ENCODE data around the gene NOL3. TPM values are rescaled to one million over a fixed set of nuclear protein-coding genes. Genes with fewer than 3 reads are reported as not detected.

NOL3 gene
- total RNA-seq, 4 donors from 2014 or later = 77.5 to 231 (median 173) TPM

- ATAC-seq = no peak
- DNase-seq = no peak
- Histone ChIP-seq H3K27ac (no peak overlapping the region), H3K27me3 (no peaks in the 10 kb centered on the region), H3K9me3 (no peaks in the 10 kb centered on the region), H3K4me1 (peaks cover 0 to 7% of the 10 kb centered on the region in 2 donors), H3K4me3 (no peak overlapping the region), H3K36me3 (peaks cover 0 to 94% of the 10 kb centered on the region in 2 donors)
- intact Hi-C loops (cut with DNase I; ENCODE audit: low total_unique reads) = no loop called here
- TF ChIP-seq POLR2A (IDR thresholded peaks at IDR 0.05) = no peak
- no peak for TF ChIP-seq CTCF (IDR thresholded peaks at IDR 0.05 in 4 of 5, conservative IDR thresholded peaks at IDR 0.05 in 1 of 5)
- in situ Hi-C loops (cut with MboI; ENCODE audit: low sequenced_read_pairs in 4 of 4) = no loop called here
Observed at GRCh38 chr16:67137605-67138004, 32.7 kb upstream of the NOL3 start.

- no peaks in the 10 kb centered on the region for H3K9me3 ChIP-seq
- no peaks in the 10 kb centered on the region for H3K27me3 ChIP-seq
- intact Hi-C loops (cut with DNase I; ENCODE audit: low total_unique reads) (loop anchor here (5.0 kb wide), 1 partner anchor 59 kb away; no protein-coding TSS in a partner anchor), in situ Hi-C loops (cut with MboI; ENCODE audit: low sequenced_read_pairs in 4 of 4) (no loop called here)
- H3K4me1 ChIP-seq = peaks cover 0 to 7% of the 10 kb centered on the region in 2 donors
- TF ChIP-seq CTCF (IDR thresholded peaks at IDR 0.05 in 4 of 5, conservative IDR thresholded peaks at IDR 0.05 in 1 of 5) (no peak), POLR2A (IDR thresholded peaks at IDR 0.05) (no peak)
- peak overlapping the region; percentile 12 to 50 (median 32) for H3K27ac ChIP-seq
- ATAC-seq (peak; percentile 20 to 29), DNase-seq (peak in 1 of 2 donors; percentile 65)
- H3K36me3 ChIP-seq = peaks cover 0 to 95% of the 10 kb centered on the region in 2 donors
- no peak overlapping the region for H3K4me3 ChIP-seq
Observed at GRCh38 chr16:67141391-67141790, 28.9 kb upstream of the NOL3 start.

GRCh38 chr16:67142342-67142741 is 28.0 kb upstream of the NOL3 start:
- Histone ChIP-seq H3K27me3 (no peaks in the 10 kb centered on the region), H3K4me1 (peaks cover 0 to 7% of the 10 kb centered on the region in 2 donors), H3K4me3 (no peak overlapping the region), H3K27ac (no peak overlapping the region), H3K9me3 (no peaks in the 10 kb centered on the region), H3K36me3 (peaks cover 0 to 95% of the 10 kb centered on the region in 2 donors)
- intact Hi-C loops (cut with DNase I; ENCODE audit: low total_unique reads) = loop anchor here (5.0 kb wide), 1 partner anchor 60 kb away; no protein-coding TSS in a partner anchor
- TF ChIP-seq CTCF (IDR thresholded peaks at IDR 0.05 in 4 of 5, conservative IDR thresholded peaks at IDR 0.05 in 1 of 5) (no peak), POLR2A (IDR thresholded peaks at IDR 0.05) (no peak)
- DNase-seq (no peak), ATAC-seq (no peak)
- in situ Hi-C loops (cut with MboI; ENCODE audit: low sequenced_read_pairs in 4 of 4) = no loop called here

GRCh38 chr16:67144943-67145342 is 25.4 kb upstream of the NOL3 start:
- no peak for ATAC-seq
- H3K4me3 ChIP-seq = no peak overlapping the region
- intact Hi-C loops (cut with DNase I; ENCODE audit: low total_unique reads) (loop anchor here (5.0 kb wide), 1 partner anchor 63 kb away; no protein-coding TSS in a partner anchor), in situ Hi-C loops (cut with MboI; ENCODE audit: low sequenced_read_pairs in 4 of 4) (no loop called here)
- H3K27me3 ChIP-seq = peaks cover 0 to 5% (median 0%) of the 10 kb centered on the region in 3 donors
- no peak for TF ChIP-seq POLR2A (IDR thresholded peaks at IDR 0.05)
- no peak for TF ChIP-seq CTCF (IDR thresholded peaks at IDR 0.05 in 4 of 5, conservative IDR thresholded peaks at IDR 0.05 in 1 of 5)
- H3K36me3 ChIP-seq = peaks cover 0 to 89% of the 10 kb centered on the region in 2 donors
- H3K4me1 ChIP-seq = peaks cover 0 to 7% of the 10 kb centered on the region in 2 donors
- H3K9me3 ChIP-seq = no peaks in the 10 kb centered on the region
- DNase-seq = no peak
- no peak overlapping the region for H3K27ac ChIP-seq

- intact Hi-C loops (cut with DNase I; ENCODE audit: low total_unique reads) = no loop called here
- Histone ChIP-seq H3K27me3 (peaks cover 1 to 10% (median 4%) of the 10 kb centered on the region in 3 donors), H3K4me3 (no peak overlapping the region), H3K27ac (no peak overlapping the region), H3K9me3 (no peaks in the 10 kb centered on the region), H3K4me1 (peaks cover 0 to 8% of the 10 kb centered on the region in 2 donors), H3K36me3 (peaks cover 0 to 81% of the 10 kb centered on the region in 2 donors)
- ATAC-seq (no peak), DNase-seq (no peak)
- TF ChIP-seq POLR2A (IDR thresholded peaks at IDR 0.05) = no peak
- in situ Hi-C loops (cut with MboI; ENCODE audit: low sequenced_read_pairs in 4 of 4) = no loop called here
Observed at GRCh38 chr16:67145746-67146145, 24.6 kb upstream of the NOL3 start.
